DND-41 (cell line): ENCODE measurements around the gene MIOS.

Source experiments
- ATAC-seq: fragments of 200-7000 bp; cut with Tn5 transposase; 3 replicates; pipeline ENCODE4 v1.9.1; 2021; ENCODE audit warnings: low read depth; ENCODE audit not compliant: insufficient read depth
- DNase-seq: peaks from one replicate; pipeline ENCODE4 v3.0.0-alpha.2; 2020
- H2AFZ ChIP-seq: 2 replicates; pipeline ENCODE4 v1.6.0; 2012; ENCODE audit warnings: low read depth, low read length
- H3K27ac ChIP-seq: 2 replicates; pipeline ENCODE4 v1.5.1; 2012; ENCODE audit warnings: low read length, inconsistent platforms
- H3K27me3 ChIP-seq: fragments of 200-600 bp; sonication (generic); 2 replicates; pipeline ENCODE4 v1.6.0; 2012; ENCODE audit warnings: low read length, mild to moderate bottlenecking, inconsistent platforms; ENCODE audit not compliant: insufficient read depth, poor library complexity
- H3K36me3 ChIP-seq: 2 replicates; pipeline ENCODE4 v1.5.1; 2012; ENCODE audit warnings: low read length, inconsistent platforms; ENCODE audit not compliant: insufficient read depth
- H3K4me1 ChIP-seq: 2 replicates; pipeline ENCODE4 v1.5.1; 2012; ENCODE audit warnings: mild to moderate bottlenecking, low read length; ENCODE audit not compliant: insufficient read depth
- H3K4me2 ChIP-seq: 2 replicates; pipeline ENCODE4 v1.6.0; 2012; ENCODE audit warnings: mild to moderate bottlenecking, moderate library complexity, low read length, inconsistent platforms; ENCODE audit not compliant: insufficient read depth
- H3K4me3 ChIP-seq, 2 experiments: fragments of 200-600 bp in 1 of 2; shearing (Covaris generic) in 1 of 2; 2 replicates each; pipeline ENCODE4 v1.5.1; 2012 to 2016; ENCODE audit warnings: inconsistent platforms in 2 of 2, low read length in 2 of 2, mild to moderate bottlenecking in 2 of 2, low read depth in 1 of 2, moderate library complexity in 1 of 2
- H3K79me2 ChIP-seq: 2 replicates; pipeline ENCODE4 v1.6.0; 2012; ENCODE audit warnings: low read length, inconsistent platforms; ENCODE audit not compliant: insufficient read depth
- H3K9ac ChIP-seq: 2 replicates; pipeline ENCODE4 v1.6.0; 2012; ENCODE audit warnings: low read depth, mild to moderate bottlenecking, inconsistent platforms, low read length, moderate library complexity
- H3K9me3 ChIP-seq: 2 replicates; pipeline ENCODE4 v1.5.1; 2012; ENCODE audit warnings: low read length, moderate library complexity, mild to moderate bottlenecking, inconsistent platforms; ENCODE audit not compliant: insufficient read depth, severe bottlenecking
- H4K20me1 ChIP-seq: 2 replicates; pipeline ENCODE4 v1.6.0; 2012; ENCODE audit warnings: low read length; ENCODE audit not compliant: insufficient read depth
- CTCF ChIP-seq: IDR thresholded peaks from 2 replicates; pipeline ENCODE4 v1.5.1; 2012; ENCODE audit warnings: borderline replicate concordance, low read length, moderate library complexity, mild to moderate bottlenecking; ENCODE audit not compliant: poor library complexity, severe bottlenecking; ENCODE audit errors: extremely low read depth
- EZH2 ChIP-seq: IDR thresholded peaks from 3 replicates; pipeline ENCODE4 v1.6.1; 2012; ENCODE audit warnings: borderline replicate concordance, low read depth, mild to moderate bottlenecking, moderate library complexity, low read length, inconsistent platforms; ENCODE audit not compliant: severe bottlenecking

Gene MIOS

GRCh38 chr7:7628476-7628875 is 61.8 kb downstream of the MIOS start:
- Histone ChIP-seq H2AFZ (no peak overlapping the region), H3K36me3 (no peaks in the 10 kb centered on the region), H3K4me2 (no peak overlapping the region), H3K9ac (no peak overlapping the region), H3K27me3 (no peaks in the 10 kb centered on the region), H3K4me1 (no peaks in the 10 kb centered on the region), H3K9me3 (no peaks in the 10 kb centered on the region), H4K20me1 (no peaks in the 10 kb centered on the region), H3K4me3 (no peak overlapping the region), H3K79me2 (no peaks in the 10 kb centered on the region), H3K27ac (no peak overlapping the region)
- DNase-seq (no peak), ATAC-seq (no peak; the same call in 2 of the 3 replicates)
- TF ChIP-seq CTCF (no peak), EZH2 (no peak)

- Histone ChIP-seq H3K79me2 (no peaks in the 10 kb centered on the region), H3K27ac (no peak overlapping the region), H3K9ac (no peak overlapping the region), H4K20me1 (no peaks in the 10 kb centered on the region), H3K36me3 (peaks cover 2% of the 10 kb centered on the region), H3K9me3 (no peaks in the 10 kb centered on the region), H3K4me1 (no peaks in the 10 kb centered on the region), H3K4me2 (no peak overlapping the region), H2AFZ (no peak overlapping the region), H3K27me3 (no peaks in the 10 kb centered on the region), H3K4me3 (no peak overlapping the region)
- DNase-seq (no peak), ATAC-seq (no peak)
- TF ChIP-seq CTCF (no peak), EZH2 (no peak)
These were observed 64.1 kb downstream of the MIOS start for GRCh38 chr7:7630626-7631329.

GRCh38 chr7:7639421-7639820 is 72.7 kb downstream of the MIOS start:
- TF ChIP-seq EZH2: no peak
- no peak for TF ChIP-seq CTCF
- Histone ChIP-seq H3K4me3 (peak overlapping the region; percentile 55 to 76), H3K79me2 (peaks cover 44% of the 10 kb centered on the region), H2AFZ (peak overlapping the region; percentile 97), H3K27ac (peak overlapping the region; percentile 93), H4K20me1 (no peaks in the 10 kb centered on the region), H3K9ac (peak overlapping the region; percentile 77), H3K4me1 (peaks cover 33% of the 10 kb centered on the region), H3K27me3 (no peaks in the 10 kb centered on the region), H3K9me3 (no peaks in the 10 kb centered on the region), H3K36me3 (peaks cover 33% of the 10 kb centered on the region), H3K4me2 (peak overlapping the region; percentile 88)
- DNase-seq (no peak), ATAC-seq (no peak)

GRCh38 chr7:7639847-7640220 is 73.2 kb downstream of the MIOS start:
- TF ChIP-seq CTCF (no peak), EZH2 (no peak)
- peak overlapping the region; percentile 88 for H3K4me2 ChIP-seq
- H3K36me3 ChIP-seq: peaks cover 33% of the 10 kb centered on the region
- peaks cover 33% of the 10 kb centered on the region for H3K4me1 ChIP-seq
- ATAC-seq (no peak), DNase-seq (no peak)
- H2AFZ ChIP-seq: peak overlapping the region; percentile 97
- peaks cover 44% of the 10 kb centered on the region for H3K79me2 ChIP-seq
- H3K4me3 ChIP-seq: peak overlapping the region; percentile 55 to 76
- H3K9me3 ChIP-seq: no peaks in the 10 kb centered on the region
- no peaks in the 10 kb centered on the region for H4K20me1 ChIP-seq
- H3K27me3 ChIP-seq: no peaks in the 10 kb centered on the region
- H3K9ac ChIP-seq: peak overlapping the region; percentile 77
- H3K27ac ChIP-seq: peak overlapping the region; percentile 93
